Cardiac septum (tissue), 1 donor: ENCODE measurements around the gene DTNBP1. TPM values are rescaled to one million over a fixed set of nuclear protein-coding genes. Genes with fewer than 3 reads are reported as not detected.
"Not testable (repeated sequence)": the region's sequence is repeated elsewhere in the genome, so short reads cannot be mapped to it uniquely, and the experiment has no call there.

Experiments
- DNase-seq: peaks from one replicate; pipeline ENCODE4 v3.0.0-alpha.2; 2020; ENCODE audit warnings: low spot score
- intact Hi-C: fragments of 100-400 bp; cut with DNase I; formaldehyde crosslinking; loops from one replicate; pipeline ENCODE4 v1.14.0; 2022
- total RNA-seq: library from RNA; stranded (reverse); fragmentation: NEBNext Ultra II Directional; extraction: Animal tissue kit (Norgen Biotek cat#: 25700); gene quantifications from one replicate; pipeline ENCODE4 v1.2.1, GENCODE V29; 2021
- donor health status: DM: no; HTN: no; CAD: no.

The DTNBP1 gene
- total RNA-seq, 1 donor from 2014 or later = 19.0 TPM

GRCh38 chr6:15672818-15673217 is 10.0 kb upstream of the DTNBP1 start:
- DNase-seq = no peak
- intact Hi-C loops = no loop called here

GRCh38 chr6:15672291-15672690 is 9.5 kb upstream of the DTNBP1 start:
- intact Hi-C loops = no loop called here

GRCh38 chr6:15668918-15669317 is 6.1 kb upstream of the DTNBP1 start:
- DNase-seq = no peak
- intact Hi-C loops = no loop called here

More at GRCh38 chr6:15672291-15672690, 9.5 kb upstream of the DTNBP1 start:
- DNase-seq = no peak

DNA sequence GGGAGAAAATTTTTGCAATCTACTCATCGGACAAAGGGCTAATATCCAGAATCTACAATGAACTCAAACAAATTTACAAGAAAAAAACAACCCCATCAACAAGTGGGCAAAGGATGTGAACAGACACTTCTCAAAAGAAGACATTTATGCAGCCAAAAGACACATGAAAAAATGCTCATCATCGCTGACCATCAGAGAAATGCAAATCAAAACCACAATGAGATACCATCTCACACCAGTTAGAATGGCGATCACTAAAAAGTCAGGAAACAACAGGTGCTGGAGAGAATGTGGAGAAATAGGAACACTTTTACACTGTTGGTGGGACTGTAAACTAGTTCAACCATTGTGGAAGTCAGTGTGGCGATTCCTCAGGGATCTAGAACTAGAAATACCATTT is 4.1 kb upstream of the DTNBP1 start:
- intact Hi-C loops, DNase-seq: not testable (repeated sequence)

- no peak for DNase-seq
- intact Hi-C loops = no loop called here
Measured at GRCh38 chr6:15665237-15665636, 2.4 kb upstream of the DTNBP1 start.

DNA sequence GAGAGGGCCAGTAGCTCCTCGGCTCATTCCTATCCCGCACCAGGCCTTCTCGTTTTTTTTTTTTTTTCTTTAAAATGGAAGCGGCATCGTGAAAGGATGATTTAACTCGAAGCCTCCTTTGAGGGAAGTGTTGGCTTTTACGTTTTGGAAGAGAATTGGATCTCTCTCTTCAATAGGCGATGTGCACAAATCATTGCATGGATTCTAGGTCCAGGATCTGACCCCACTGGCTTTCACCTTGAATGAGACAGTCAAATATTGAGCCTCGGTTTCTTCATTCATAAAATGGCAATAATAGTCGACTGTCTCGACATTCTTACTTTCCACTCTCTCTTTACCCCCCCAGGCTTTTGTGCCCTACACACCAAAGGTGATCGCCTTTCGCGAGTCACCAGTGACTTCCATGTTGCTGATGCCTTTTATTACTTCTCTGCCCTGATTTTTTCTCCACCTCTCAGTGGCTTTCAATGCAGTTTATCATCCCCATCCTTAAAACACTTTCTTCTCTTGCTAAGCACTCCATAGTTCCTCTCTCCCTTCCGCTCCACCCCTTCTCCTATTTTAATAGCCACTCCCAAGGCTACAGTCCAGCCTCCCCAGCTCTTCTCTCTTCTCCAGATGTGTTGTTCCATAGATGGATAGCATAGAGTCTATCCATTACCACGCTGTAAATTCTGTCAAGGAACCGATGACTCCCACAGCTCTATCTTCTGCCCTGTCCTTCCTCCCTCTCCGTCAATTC is 473 bp upstream of the DTNBP1 start:
- intact Hi-C loops = no loop called here
- no peak for DNase-seq

- DNase-seq = no peak
- intact Hi-C loops = no loop called here
Measured at GRCh38 chr6:15661853-15662325, 939 bp downstream of the DTNBP1 start.

- intact Hi-C loops = no loop called here
Measured at GRCh38 chr6:15659181-15659580, 3.6 kb downstream of the DTNBP1 start.

GRCh38 chr6:15658181-15658744 is 4.6 kb downstream of the DTNBP1 start:
- intact Hi-C loops = no loop called here
- DNase-seq = no peak

More at GRCh38 chr6:15659181-15659580, 3.6 kb downstream of the DTNBP1 start:
- no peak for DNase-seq

- intact Hi-C loops = no loop called here
- no peak for DNase-seq
Measured at GRCh38 chr6:15657290-15657689, 5.5 kb downstream of the DTNBP1 start.

DNA sequence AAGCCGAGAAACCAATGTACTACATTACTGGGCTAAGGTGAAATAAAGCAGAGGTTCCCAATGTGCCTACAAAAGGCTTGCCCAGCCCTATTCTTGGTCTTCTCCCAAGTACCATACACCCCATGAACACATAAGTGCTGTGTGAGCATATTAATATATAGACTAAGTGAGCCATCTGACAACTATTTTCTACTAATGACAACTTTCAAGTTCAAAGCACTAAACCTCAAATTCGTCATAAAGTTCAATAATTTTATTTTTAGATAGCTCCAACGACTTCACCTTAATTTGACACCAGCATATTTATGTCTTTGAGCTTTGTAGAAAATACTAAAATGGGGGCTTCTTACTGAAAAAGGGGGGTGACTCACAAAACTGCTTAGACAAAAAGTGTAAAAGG is 6.7 kb downstream of the DTNBP1 start:
- intact Hi-C loops = no loop called here
- no peak for DNase-seq

GRCh38 chr6:15654250-15654649 is 8.6 kb downstream of the DTNBP1 start:
- intact Hi-C loops = no loop called here
- no peak for DNase-seq

- DNase-seq = no peak
- intact Hi-C loops = no loop called here
Measured at GRCh38 chr6:15653581-15653980, 9.2 kb downstream of the DTNBP1 start.

GRCh38 chr6:15650004-15650559 is 12.7 kb downstream of the DTNBP1 start:
- not testable (repeated sequence) for DNase-seq

DNA sequence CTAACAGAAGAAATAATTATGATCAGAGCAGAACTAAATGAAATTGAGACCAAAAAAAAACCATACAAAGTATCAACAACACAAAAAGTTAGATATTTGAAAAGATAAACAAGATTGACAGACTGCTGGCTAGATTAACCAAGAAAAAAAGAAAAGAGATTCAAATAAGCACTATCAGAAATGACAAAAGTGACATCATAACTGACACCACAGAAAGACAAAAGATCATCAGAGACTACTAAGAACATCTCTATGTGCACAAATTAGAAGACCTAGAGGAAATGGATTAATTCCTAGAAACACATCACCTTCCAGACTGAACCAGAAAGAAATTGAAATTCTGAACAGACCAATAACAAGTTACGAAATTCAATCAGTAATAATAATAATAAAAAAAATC is 17.9 kb downstream of the DTNBP1 start:
- no peak for DNase-seq

More at GRCh38 chr6:15650004-15650559, 12.7 kb downstream of the DTNBP1 start:
- intact Hi-C loops = not testable (repeated sequence)

GRCh38 chr6:15643542-15643941 is 19.3 kb downstream of the DTNBP1 start:
- no peak for DNase-seq
- intact Hi-C loops = no loop called here

More for the DNA sequence above, 17.9 kb downstream of the DTNBP1 start:
- intact Hi-C loops = no loop called here

DNA sequence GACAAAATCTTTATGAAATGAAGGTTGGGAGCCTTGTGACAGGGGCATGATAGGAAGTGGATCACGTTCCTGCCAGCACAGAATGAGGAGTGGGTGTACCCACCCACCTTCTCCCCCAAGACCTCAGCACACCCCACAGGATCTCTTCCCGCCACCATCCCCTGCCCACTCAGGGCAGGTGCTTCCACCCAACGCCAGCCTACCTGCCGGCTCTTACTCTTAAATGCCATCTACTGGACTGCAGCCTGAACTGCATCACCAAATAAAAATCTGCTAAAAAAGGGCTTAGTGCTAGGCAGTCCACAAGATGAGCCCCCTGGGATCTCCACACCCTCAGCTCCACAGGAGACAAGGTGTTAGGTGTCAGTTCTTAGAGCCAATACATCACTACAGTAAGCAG is 20.6 kb downstream of the DTNBP1 start:
- intact Hi-C loops = no loop called here
- no peak for DNase-seq

DNA sequence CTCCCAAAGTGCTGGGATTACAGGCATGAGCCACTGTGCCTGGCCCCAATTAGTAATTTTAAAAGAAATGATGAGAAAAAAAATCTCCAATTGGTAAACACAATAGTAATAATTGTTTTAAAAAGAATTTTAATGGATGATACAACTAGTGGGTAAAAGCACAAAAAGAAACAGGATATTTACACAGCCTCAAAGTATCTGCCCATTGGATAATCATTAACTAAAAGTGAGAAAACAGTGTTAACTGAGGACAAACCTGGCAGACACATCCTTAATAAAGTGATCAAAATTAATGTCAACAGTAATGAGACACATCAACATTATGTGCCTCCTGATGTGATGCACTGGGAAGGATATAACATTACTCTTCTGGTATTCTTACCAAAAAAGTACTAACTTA is 24.5 kb downstream of the DTNBP1 start:
- DNase-seq = no peak
- intact Hi-C loops = no loop called here

- no peak for DNase-seq
- intact Hi-C loops = no loop called here
Measured at GRCh38 chr6:15631432-15631831, 31.4 kb downstream of the DTNBP1 start.

GRCh38 chr6:15630202-15630601 is 32.6 kb downstream of the DTNBP1 start:
- intact Hi-C loops = no loop called here
- no peak for DNase-seq

- DNase-seq = no peak
- intact Hi-C loops = loop anchor here (10.0 kb wide), 2 partner anchors 385 to 1505 kb away; partner anchors contain the start of gene JARID2
Measured at GRCh38 chr6:15629487-15629886, 33.3 kb downstream of the DTNBP1 start.
